CD4-positive, alpha-beta T cell treated with Interferon gamma for 1 hour (primary cell): ENCODE measurements around the gene RHEBL1.

Experiments
- DNase-seq: peaks from one replicate; pipeline ENCODE4 v3.0.0-alpha.2; 2020

RHEBL1 gene

GRCh38 chr12:49069507-49070346 is at the start of gene RHEBL1:
Gene RHEBL1, minus strand, starts transcription at chr12:49069979. Its CDS starts 194 bp downstream, at chr12:49069785.
- DNase-seq, result peak; percentile 99

GRCh38 chr12:49111206-49111605 is 41.4 kb upstream of the RHEBL1 start:
- no peak for DNase-seq

GRCh38 chr12:49110464-49111155 is 40.8 kb upstream of the RHEBL1 start, which contains the start of gene LMBR1L:
Gene LMBR1L, minus strand, starts transcription at chr12:49110847. Its CDS starts 292 bp downstream, at chr12:49110555.
- DNase-seq, result peak; percentile 98

DNA sequence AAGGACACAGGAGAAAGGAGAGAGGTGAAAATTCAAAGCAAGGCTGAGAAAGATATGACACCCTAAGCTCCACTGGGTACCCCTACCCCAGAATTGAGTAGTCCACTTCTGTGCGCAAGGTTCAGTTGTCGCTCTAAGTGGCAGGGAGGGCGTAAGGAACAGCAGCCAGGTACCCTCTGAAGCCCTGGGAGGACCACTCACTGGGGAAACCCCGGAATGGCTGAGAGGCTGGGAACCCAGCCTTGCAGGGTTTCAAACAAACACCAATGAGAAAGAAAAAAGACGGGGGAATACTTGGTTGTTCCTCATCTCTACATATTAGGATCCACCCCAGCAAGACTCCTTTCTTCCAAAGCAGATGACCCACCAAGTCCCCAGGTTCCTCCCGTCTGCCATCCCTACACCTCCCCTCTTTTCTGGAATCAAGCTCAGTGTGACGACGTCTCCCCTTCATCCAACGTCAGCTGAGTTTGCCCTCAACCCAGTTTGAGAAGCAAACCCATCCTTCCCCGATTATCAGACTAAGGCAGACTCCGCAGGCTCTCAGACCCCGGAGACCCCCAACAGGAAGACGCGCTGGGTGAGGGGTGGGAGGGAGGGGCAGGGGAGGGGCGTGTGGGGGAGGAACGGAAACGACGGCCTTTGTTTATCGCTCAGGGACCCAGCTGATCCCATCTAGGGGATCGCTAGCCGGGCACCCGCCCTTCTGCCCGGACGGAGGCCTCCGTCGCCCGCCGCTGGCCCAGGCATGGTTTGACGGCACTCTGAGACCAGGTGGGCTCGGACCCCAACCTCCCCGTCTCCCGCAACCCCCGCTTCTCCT is 40.1 kb upstream of the RHEBL1 start:
- peak; percentile 19 for DNase-seq

DNA sequence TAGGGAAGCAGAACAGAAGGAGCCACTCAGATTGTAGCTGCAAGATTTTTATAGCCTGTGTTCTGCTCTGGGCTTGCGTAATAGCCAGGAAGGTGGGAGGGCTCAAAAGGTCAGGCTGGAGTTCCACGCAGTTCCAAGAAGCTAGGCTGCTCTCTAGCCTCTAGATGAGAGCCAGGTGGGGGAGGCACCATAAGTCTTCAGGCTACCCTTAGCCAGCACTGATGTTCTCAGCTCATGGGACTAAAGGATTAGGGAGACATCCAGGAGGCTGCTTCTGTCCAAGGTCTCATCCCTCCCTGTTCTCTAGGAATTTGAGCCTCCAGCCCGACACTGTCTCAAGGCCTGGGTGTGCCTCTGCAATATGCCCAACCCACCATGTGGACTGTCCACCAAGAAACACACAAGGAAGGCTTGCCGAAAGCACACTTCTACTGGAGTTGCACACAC is 39.2 kb upstream of the RHEBL1 start:
- DNase-seq, result no peak

DNA sequence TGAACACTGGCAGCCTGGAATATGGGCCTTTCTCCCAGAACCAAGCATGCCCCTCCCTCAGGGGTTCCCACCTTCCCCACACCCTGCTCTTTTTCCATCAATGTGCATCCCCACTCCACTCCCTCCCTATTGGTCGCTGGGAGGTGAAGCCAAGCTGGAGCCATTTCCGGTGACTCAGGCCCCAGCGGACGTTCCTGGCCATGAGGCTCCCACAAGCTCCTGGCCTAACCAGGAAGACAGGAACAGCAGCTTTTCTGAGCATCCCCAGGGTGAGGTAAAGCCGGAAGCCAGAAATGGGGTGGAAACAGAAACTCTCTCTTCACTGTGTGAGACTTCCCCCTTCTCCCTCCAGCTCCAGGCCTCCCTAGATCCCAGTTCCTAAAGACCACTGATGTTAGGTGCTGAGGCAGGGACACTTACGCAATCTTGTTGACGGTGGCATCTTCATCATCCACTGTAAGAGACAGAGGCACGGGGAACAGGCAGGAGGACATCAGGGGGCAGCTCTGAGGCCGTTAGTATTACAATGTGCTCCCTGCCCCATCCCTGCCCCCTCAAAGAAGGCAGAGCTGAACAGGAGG is 35.8 kb upstream of the RHEBL1 start:
- DNase-seq, result no peak

DNA sequence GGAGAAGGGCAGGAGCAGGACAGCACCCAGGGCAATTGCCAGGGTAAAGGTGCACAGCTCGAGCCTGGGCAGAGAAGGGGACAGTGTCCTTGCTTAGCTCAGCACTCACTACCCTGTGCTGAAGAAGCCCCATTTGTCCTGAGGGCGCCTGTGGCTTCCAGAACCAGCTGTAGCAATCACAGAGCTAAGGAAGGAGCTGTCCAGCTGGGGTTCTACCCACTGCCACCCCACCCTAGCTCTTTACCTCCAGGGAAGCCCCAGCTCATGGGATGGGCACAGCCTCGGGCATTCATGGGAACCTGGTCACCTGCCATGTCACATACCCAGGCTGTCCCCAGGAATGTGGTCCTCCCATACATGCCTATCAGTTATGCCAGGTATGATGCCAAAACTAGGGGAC is 35.0 kb upstream of the RHEBL1 start:
- DNase-seq, result no peak

DNA sequence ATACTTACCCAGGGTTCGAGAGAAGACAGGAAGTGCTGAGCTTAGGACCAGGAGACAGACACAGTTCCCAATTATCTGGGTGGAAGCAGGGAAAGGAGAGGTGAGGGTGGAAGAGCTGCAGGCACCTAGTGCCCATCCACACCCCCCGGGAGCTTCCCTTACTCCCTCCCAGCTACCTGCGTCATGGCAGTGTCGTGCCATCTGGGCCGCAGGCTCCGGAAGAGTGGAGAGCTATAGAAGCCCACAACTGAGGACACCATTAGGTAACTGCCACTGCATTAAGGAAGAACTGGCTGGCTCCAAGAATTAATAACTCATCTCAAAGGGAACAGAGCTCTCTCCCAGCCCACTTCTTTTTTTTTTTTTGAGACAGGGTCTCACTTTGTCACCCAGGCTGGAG is 30.6 kb upstream of the RHEBL1 start:
- no peak for DNase-seq

DNA sequence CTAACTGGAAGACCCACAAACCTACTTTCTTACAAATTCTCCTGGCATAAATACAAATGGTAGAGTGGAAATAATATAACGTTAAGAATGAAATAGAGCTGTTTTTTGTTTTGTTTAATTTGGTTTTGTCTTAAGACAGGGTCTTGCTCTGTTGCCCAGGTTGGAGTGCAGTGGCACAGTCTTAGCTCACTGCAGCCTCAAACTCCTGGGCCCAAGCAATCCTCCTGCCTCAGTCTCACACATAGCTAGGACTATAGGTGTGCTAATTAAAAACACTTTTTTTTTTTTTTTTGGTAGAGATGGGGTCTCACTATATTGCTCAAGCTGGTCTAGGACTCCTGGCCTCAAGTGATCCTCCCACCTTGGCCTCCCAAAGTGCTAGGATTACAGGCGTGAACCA is 28.9 kb upstream of the RHEBL1 start:
- no peak for DNase-seq

GRCh38 chr12:49098035-49098451 is 28.3 kb upstream of the RHEBL1 start:
- DNase-seq, result peak; percentile 50

GRCh38 chr12:49097381-49097780 is 27.6 kb upstream of the RHEBL1 start:
- no peak for DNase-seq

DNA sequence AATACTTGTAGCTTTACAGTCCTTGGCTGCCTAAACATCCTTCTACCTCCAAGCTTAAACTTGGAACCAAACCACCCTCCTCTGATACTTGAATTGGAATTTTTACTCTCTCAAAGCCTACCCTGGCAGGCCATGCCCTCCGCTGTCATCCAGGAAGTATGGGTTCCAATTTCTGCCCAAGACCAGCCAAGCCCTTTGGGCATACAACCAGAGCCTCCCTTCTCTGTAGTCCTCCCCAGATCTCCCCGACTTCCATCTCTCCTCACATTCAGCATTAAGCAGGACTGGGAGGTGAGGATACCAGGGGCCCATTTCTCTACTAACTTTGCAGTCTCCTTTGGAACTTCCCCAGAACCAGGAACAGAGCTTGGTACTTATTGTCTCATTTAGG is 25.2 kb upstream of the RHEBL1 start:
- no peak for DNase-seq

DNA sequence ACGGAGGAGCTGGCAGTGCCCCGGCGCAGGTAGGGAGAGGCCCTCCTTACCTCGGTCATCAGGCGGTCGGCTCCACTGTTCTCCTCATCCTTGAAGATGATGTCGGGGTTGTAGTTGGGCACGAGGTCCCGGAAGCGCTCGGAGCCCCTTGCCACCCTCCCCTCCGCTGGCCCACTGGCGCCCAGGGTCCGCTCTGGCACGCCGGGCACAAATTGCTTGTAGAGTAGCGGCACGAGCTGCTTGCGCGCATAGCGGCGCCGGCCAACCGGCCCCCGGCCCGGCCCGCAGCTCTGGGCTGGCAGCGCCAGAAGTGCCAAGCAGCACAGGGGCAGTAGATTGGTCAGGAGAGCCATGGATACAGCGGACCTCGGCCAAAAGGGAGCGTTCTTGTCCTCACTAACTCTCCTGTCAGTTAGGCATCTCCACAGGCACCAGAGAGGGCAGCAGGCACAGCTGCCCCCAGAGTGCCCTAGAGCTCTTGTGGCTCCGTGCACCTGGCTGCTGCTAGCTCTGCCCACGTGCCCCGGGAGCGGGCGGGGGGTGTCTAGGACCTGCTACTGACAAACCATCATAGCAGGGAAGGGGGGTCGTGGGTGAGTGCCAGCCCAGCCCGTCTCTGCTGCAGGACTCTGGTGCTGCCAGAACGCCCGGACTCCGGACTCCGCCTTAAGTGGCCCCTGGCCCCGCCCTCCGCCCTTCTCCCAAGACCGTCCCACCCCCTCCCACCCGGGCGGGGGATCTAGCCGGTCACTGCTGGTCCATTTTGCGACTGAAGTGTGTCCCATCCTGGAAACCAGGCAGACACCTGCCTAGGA is 24.6 kb upstream of the RHEBL1 start, which contains the start of gene DHH:
TSS of gene DHH (minus strand) at position 642 of the 815 bp plus-strand sequence. CDS start at position 353, 289 bp downstream.
- no peak for DNase-seq

DNA sequence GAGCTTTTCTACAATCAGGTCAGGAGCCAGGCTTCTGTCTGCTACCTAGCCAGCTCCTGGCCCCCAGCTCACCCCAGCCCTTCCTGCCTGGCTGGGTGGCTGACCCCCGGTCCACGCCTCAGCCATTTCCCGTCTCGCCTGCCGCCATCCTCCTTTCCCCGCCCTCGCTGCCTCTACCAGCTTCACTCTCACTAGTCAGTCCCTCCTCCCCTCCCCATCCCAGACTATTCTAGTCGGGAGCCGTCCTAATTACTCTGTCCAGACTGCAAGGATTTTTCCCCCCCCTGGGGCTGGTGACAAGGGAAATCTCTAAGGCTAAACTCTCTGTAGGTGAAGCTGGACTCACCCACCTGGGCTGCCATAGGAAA is 24.0 kb upstream of the RHEBL1 start:
- no peak for DNase-seq

DNA sequence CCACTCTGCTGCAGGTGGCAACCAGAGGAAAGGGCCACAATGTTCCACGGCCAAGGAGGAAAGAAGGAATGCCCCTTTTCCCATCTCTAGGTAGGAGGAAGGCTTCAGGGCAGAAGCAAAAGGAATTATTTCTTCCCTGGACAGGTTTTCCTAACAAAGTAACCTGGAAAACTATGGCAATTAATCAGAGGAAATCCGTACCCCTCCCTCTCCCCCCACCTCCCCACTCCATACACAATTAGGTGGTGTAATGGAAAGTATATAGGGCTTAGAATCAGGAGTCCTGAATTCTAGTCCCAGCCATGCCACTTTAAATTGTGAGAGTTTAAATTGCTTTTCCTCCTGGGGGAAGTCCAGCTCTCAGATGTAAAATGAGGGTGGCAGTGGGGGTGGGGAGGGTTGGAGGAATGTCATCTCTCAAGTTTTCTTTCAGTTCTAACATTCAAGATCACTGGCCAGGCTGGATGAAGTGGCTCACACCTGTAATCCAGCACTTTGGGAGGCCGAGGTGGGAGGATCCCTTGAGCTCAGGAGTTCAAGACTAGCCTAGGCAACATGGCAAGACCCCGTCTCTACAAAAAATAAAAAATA is 23.1 kb upstream of the RHEBL1 start:
- DNase-seq, result no peak

DNA sequence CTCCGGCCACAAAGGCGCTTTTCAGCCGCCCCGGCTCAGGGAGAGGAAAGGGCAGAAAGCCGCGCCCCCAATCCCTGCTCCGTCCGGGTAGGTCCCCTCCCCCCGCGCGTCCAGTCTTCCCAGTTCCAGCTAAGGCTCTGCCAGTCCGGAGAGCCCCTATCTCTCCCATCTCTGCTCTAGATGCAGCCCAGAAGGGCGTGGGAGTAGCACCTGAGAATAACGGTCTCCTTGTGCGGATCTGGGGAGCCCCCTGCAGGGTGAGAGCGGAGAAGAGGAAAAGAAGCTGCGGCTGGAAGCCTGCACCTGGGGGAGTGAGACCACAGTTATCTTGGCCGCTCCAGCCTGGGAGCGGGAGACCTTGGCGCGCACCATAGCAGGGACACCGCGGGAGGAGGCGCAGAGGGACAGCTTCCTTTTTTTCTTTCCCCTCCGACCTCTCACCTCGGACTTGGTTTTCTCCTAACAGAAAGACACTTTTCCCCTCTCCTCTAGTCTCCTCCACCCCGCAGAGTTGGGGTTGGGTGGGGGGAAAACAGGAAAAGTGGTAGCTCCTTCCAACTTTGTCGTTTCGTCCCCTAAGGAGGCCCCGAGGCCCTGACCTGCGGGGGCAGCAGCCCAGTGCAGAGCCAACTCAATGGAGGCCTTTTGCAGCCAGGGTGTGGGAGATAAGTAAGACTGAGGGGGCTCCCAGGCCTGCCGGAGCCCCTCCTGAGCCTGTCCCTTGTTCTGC is 22.5 kb upstream of the RHEBL1 start:
- DNase-seq, result peak; percentile 45

GRCh38 chr12:49091836-49092085 is 22.0 kb upstream of the RHEBL1 start:
- DNase-seq, result no peak

- DNase-seq, result no peak
Measured at GRCh38 chr12:49091056-49091835, 21.5 kb upstream of the RHEBL1 start.

DNA sequence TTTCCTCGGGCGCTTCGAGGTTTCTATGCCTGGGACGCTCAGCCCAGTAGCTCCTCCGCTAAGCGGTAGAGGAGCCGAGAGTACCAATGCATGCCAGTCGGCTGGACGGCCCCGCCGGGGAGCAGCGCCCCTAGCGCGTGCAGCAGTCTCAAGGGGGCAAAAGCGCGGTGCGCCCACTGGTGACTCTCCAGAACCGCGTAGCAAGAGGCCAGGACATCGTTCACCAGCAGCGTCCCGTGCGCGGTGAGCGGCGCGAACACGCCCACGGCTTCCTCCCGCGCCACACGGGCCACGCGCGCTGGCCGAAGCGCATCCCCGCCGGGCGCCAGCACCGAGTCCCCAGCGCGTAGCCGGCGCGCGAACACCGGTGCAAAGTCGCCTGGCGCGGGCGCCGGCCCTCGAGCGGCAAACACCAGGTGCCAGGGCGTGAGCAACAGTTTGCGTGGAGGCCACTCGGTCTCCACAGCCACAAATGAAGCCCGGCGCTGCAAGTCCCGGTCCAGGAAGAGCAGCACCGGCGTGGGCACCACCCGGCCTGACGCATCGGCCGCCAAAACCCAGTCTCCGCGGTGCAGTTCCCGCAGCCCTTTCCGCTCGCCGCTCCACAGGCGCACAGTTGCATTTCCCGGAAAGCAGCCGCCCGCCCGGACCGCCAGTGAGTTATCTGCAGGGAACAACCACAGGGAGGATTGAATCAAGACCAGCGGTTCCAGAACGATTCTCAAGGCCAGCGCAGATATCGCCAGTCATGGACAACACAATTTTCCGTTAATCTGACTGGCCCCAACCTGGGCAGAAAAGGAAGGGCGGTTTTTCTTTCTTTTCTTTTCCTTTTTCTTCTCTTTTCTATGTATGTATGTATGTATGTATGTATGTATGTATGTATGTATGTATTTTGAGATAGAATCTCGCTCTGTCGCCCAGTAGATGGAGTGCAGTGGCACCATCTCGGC is 20.3 kb upstream of the RHEBL1 start:
- DNase-seq, result peak; percentile 62
